Measurements from ENCODE around the gene C1QL2.

Gene C1QL2

DNA sequence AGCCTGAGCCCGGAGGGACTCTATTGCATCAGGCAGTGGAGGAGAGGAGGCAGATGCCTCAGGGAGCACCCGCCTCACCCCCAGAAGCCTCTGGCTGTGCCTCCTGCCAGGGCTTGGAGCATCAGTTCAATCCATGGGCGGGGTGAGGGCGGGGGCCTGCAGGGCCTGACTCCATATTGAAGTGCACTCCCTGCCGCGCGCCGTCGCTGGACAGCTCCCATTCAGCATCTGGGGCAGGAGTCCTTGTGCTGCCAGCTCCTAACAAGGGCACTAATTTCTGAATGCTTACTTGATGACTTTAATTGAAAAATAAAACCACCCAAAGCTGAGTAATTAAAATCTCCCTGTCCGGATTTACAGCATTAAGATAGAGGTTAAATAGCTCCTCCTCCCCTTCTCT lies 23.8 kb downstream of the C1QL2 start:
- no peaks in the 10 kb centered on the region for H3K4me1 ChIP-seq (ENCODE audit: control insufficient read depth, insufficient read depth, low read length)
- H3K9ac ChIP-seq (ENCODE audit: low read depth, low read length), result no peak overlapping the region
- H3K4me2 ChIP-seq (ENCODE audit: low read length), result no peak overlapping the region
- no peaks in the 10 kb centered on the region for H3K36me3 ChIP-seq (ENCODE audit: insufficient read depth, low read length)
- no peaks in the 10 kb centered on the region for H3K9me3 ChIP-seq (replicated peaks; ENCODE audit: low read length)
- no peak overlapping the region for H3K4me3 ChIP-seq (ENCODE audit: low read length)
- peaks cover 26% of the 10 kb centered on the region for H3K27me3 ChIP-seq (ENCODE audit: control insufficient read depth, insufficient read depth, low read length)

DNA sequence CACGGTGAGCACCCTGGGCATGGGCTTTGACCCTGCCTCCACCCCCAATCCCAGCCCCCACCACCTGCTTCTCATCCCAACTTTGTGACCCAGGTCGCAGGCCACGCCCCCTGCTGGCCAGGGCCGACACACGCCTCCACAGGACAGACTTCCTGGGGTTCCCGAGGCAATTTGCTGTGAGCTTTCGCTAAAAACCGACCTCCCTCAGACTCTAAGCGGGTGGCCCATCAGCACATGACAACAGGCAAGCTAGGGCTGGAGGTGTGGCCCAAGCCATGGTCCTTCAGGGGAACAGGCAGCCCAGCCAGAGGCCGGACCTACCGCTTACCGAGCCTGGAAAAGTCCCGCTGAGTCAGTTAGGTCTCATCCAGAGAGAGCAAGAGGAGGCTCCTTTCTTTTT lies 31.9 kb downstream of the C1QL2 start:
- peaks cover 48% of the 10 kb centered on the region for H3K27me3 ChIP-seq (ENCODE audit: control insufficient read depth, insufficient read depth, low read length)
- no peaks in the 10 kb centered on the region for H3K36me3 ChIP-seq (ENCODE audit: insufficient read depth, low read length)
- H3K9me3 ChIP-seq (replicated peaks; ENCODE audit: low read length), result no peaks in the 10 kb centered on the region
- H3K4me3 ChIP-seq (ENCODE audit: low read length), result no peak overlapping the region
- H3K4me2 ChIP-seq (ENCODE audit: low read length), result no peak overlapping the region
- H3K4me1 ChIP-seq (ENCODE audit: control insufficient read depth, insufficient read depth, low read length), result no peaks in the 10 kb centered on the region
- H3K9ac ChIP-seq (ENCODE audit: low read depth, low read length), result no peak overlapping the region

DNA sequence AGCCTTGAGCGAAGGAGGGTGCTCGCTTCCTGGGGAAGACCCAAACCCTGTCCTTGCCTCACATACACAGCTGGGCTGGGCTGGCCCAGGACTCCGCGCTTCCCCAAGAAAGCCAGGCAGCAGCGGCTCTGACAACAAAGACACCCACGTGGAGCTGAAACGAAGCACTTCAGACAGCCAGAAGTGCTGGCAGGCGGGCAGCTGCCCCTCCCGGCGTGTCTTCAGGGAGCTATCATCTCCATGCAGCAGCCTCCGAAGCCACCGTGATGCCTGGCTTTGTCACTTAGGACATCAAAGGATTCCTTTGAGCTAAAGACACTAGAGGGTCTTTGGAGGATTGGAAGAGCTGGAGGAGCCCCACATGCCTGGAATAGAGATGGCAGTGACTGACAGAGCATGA lies 35.2 kb downstream of the C1QL2 start:
- no peak overlapping the region for H3K4me3 ChIP-seq (ENCODE audit: low read length)
- H3K4me1 ChIP-seq (ENCODE audit: control insufficient read depth, insufficient read depth, low read length), result no peaks in the 10 kb centered on the region
- H3K4me2 ChIP-seq (ENCODE audit: low read length), result no peak overlapping the region

DNA sequence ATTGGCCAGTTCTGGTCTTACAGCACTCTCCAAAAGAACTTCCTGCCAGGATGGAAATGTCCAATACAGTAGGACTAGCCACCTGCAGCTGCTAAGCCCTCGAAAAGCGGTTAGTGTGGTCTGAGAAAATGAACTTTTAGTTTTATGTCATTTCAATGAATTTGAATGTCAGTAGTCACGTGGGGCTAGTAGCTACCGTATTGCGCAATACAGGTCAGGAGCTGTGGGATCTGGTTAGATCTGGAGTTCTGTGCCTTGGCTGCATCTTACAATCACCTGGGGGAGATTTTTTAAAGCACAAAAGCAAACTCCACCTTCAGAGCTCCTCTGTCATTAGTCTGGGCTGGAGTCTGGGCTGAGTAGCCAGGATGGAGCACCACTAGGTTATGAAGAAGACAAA lies 35.9 kb downstream of the C1QL2 start:
- no peaks in the 10 kb centered on the region for H3K36me3 ChIP-seq (ENCODE audit: insufficient read depth, low read length)
- H3K4me3 ChIP-seq (ENCODE audit: low read length), result no peak overlapping the region
- H3K4me2 ChIP-seq (ENCODE audit: low read length), result no peak overlapping the region
- peaks cover 43% of the 10 kb centered on the region for H3K27me3 ChIP-seq (ENCODE audit: control insufficient read depth, insufficient read depth, low read length)
- no peak overlapping the region for H3K9ac ChIP-seq (ENCODE audit: low read depth, low read length)
- no peaks in the 10 kb centered on the region for H3K4me1 ChIP-seq (ENCODE audit: control insufficient read depth, insufficient read depth, low read length)
- H3K9me3 ChIP-seq (replicated peaks; ENCODE audit: low read length), result no peaks in the 10 kb centered on the region

More for the DNA sequence above, 35.2 kb downstream of the C1QL2 start:
- H3K9ac ChIP-seq (ENCODE audit: low read depth, low read length), result no peak overlapping the region
- no peaks in the 10 kb centered on the region for H3K9me3 ChIP-seq (replicated peaks; ENCODE audit: low read length)
- peaks cover 49% of the 10 kb centered on the region for H3K27me3 ChIP-seq (ENCODE audit: control insufficient read depth, insufficient read depth, low read length)
- H3K36me3 ChIP-seq (ENCODE audit: insufficient read depth, low read length), result no peaks in the 10 kb centered on the region

DNA sequence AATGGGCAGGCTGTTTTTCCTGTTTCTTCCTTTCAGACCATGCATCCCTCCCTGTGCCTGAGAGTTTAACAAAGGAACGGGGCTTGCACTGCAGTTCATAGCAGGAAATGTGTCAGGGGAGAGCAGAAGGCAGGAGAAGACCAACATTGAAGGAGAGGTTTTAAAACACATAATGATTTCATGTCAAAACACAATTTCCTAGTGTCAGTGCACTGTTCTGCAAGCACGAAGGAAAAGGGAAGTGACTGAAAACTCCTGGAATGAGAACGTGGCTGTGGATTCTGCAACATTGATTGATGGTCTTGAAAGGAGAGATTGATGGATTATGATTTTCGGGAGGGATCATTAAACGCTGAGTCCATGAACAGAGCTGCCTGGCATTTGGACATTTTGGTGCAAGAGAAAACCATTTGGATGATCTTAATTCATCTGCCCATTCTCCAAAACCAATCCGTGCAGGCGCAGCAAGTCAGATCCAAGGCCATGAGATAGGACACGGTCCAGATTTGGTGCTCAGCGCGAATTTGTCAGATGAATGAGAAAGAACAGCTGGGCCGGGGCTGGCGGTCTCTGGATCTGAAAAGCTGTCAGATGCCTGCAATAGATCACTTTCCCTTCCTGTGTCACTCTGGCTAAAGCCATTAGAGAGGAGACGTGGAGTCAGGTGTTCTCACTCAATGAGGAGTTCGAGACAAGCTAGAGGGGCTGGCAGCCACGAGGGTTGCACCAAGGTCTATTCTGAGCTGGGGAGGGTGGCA lies 38.4 kb downstream of the C1QL2 start:
- no peak overlapping the region for H3K9ac ChIP-seq (ENCODE audit: low read depth, low read length)
- no peak overlapping the region for H3K4me3 ChIP-seq (ENCODE audit: low read length)
- peaks cover 45% of the 10 kb centered on the region for H3K27me3 ChIP-seq (ENCODE audit: control insufficient read depth, insufficient read depth, low read length)
- no peak overlapping the region for H3K4me2 ChIP-seq (ENCODE audit: low read length)
- H3K36me3 ChIP-seq (ENCODE audit: insufficient read depth, low read length), result no peaks in the 10 kb centered on the region
- no peaks in the 10 kb centered on the region for H3K4me1 ChIP-seq (ENCODE audit: control insufficient read depth, insufficient read depth, low read length)
- H3K9me3 ChIP-seq (replicated peaks; ENCODE audit: low read length), result no peaks in the 10 kb centered on the region

DNA sequence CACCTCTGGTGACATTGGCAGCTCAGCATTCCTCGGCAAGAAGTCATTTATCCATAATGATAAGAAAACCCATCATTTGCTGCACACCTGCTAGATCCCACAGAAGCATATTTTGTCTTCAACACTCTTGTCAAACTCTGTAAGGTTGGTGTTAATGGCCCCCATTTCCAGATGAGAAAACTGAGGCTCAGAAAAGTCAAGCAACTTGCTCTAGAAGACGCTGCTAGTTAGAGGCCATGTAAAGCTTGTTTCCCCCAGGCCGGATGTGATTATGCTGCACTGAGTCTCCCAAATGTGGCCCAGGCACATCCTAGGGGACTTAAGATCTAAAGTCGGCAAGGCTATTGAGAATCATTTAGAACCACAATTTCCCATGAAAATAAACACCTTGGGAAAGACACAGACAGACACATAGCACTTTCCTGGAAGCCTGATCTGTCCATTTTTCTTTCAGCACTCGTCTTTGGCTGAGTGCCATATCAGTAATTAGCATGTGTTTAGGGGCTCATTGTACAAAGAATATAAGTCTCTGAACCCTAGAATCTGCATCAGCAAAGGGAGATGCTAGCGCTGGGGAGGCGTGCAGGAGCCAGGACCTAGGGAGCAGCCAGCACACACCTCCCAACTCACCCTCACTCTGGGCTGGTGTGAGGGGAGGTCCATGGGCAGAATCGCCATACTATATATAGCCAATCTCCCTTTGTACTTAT lies 39.3 kb downstream of the C1QL2 start:
- Histone ChIP-seq H3K36me3 (ENCODE audit: insufficient read depth, low read length) (no peaks in the 10 kb centered on the region), H3K9ac (ENCODE audit: low read depth, low read length) (no peak overlapping the region), H3K9me3 (replicated peaks; ENCODE audit: low read length) (no peaks in the 10 kb centered on the region), H3K27me3 (ENCODE audit: control insufficient read depth, insufficient read depth, low read length) (peaks cover 46% of the 10 kb centered on the region), H3K4me1 (ENCODE audit: control insufficient read depth, insufficient read depth, low read length) (no peaks in the 10 kb centered on the region), H3K4me3 (ENCODE audit: low read length) (no peak overlapping the region), H3K4me2 (ENCODE audit: low read length) (no peak overlapping the region)

DNA sequence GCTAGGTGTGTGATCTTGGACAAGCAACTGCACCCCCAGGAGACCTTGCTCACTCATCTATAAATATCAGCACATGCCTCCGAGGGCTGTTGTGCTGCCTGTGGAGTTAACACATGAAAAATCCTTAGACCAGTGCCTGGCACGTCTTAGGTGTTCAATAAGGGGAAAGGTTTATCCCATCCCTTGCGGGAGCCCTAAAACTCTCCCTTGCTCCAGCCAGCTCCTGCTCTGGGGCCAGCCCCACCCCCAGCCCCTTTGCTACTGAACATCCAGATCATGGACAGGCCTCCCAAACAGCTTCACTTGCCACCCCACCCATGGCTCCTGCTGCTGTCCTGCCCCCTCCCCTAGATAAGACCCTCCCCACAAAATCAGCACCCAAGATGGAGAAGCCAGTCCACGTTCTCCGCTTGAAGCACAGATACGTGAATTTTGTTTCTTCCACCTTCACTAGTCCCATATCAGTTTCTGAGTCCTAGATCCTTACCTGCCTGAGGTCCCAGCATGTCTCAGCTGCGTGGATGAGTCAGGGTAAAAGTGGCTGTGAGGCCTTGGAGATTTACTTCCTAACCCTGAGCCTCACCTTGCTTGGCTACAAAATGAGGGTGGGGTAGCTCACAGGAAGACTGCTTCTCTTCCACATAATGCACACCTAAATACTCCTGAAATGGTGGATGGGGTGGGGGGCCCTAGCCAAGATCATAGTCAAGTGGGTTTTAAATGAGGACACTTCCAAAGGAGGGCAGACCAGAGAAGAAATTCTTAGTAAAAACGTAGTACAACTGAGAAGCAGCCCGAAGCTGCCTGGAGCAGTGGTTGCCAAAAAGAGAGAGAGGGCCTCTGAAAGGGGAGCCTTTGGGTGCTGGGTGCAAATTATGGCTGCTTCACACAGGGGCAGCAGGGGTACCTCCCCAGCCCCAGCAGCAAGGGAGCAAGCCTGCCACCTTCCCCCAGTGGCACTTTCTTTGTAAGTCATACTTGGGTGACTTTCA lies 40.4 kb downstream of the C1QL2 start:
- Histone ChIP-seq H3K4me1 (ENCODE audit: control insufficient read depth, insufficient read depth, low read length) (no peaks in the 10 kb centered on the region), H3K9ac (ENCODE audit: low read depth, low read length) (no peak overlapping the region), H3K4me2 (ENCODE audit: low read length) (no peak overlapping the region), H3K36me3 (ENCODE audit: insufficient read depth, low read length) (no peaks in the 10 kb centered on the region), H3K4me3 (ENCODE audit: low read length) (no peak overlapping the region), H3K9me3 (replicated peaks; ENCODE audit: low read length) (no peaks in the 10 kb centered on the region), H3K27me3 (ENCODE audit: control insufficient read depth, insufficient read depth, low read length) (peaks cover 40% of the 10 kb centered on the region)

DNA sequence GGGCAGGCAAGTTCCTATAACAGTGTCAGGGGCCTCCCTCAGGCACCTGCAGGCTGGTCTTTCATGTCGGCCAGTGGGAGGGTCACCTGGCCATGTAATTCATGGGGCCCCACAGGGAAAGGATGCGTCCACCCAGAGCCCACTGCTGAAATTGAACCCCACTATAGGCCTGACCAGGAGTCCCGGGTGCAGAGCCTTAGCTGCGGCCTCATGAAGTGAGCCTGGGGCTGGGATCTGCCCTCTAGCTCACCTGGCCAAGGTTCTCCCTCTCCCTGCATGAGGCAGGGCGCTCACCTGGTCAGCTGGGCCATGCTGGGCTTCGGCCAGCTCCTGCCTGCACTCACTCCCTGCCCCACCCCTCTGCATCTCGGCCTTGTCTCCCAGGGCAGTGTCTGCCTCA lies 41.1 kb downstream of the C1QL2 start:
- Histone ChIP-seq H3K4me2 (ENCODE audit: low read length) (no peak overlapping the region), H3K27me3 (ENCODE audit: control insufficient read depth, insufficient read depth, low read length) (peaks cover 39% of the 10 kb centered on the region), H3K4me1 (ENCODE audit: control insufficient read depth, insufficient read depth, low read length) (no peaks in the 10 kb centered on the region), H3K4me3 (ENCODE audit: low read length) (no peak overlapping the region), H3K9me3 (replicated peaks; ENCODE audit: low read length) (no peaks in the 10 kb centered on the region), H3K9ac (ENCODE audit: low read depth, low read length) (no peak overlapping the region), H3K36me3 (ENCODE audit: insufficient read depth, low read length) (no peaks in the 10 kb centered on the region)

DNA sequence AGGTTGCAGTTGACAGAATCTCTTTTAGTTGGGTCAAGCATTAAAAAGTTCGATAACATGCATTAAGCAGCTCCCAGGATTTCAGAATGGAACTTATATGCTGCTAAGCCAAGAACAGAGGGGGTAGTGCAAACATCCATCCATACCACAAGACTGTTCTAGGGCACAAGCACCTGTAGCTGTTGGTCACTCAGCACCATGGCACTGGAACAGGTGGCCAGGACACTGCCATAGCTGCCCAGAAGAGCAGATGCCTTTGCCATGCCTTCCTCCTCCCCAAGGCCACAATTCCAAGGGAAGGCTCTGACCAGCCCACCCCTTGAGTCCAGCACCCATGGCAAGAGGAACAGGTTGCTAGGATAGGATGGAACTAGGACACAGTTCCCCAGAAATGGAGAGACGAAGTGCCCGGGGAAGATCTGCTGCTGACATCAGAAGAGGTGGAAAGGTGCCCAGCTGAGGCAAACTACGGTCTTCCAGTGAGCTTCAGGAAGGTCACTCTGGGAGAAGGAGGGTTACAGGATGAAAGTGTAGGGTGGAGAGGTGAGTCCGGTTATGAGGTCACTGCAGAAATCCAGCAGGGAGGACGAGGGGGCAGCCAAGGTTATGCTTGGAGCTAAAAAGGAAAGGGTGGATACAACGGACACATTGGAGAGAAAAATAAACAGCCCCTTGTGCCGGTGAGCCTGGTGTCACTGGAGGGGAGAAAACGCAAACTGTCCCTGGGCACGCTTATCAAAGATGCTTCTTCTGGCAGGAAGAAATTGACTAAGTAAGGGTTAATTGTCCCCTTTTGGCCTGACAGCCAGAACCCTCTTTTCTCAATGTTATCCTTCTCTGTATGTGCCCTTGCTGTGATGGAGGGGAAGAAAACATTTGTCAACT lies 41.9 kb downstream of the C1QL2 start:
- Histone ChIP-seq H3K4me2 (ENCODE audit: low read length) (no peak overlapping the region), H3K9me3 (replicated peaks; ENCODE audit: low read length) (no peaks in the 10 kb centered on the region), H3K9ac (ENCODE audit: low read depth, low read length) (no peak overlapping the region), H3K27me3 (ENCODE audit: control insufficient read depth, insufficient read depth, low read length) (peaks cover 39% of the 10 kb centered on the region), H3K4me1 (ENCODE audit: control insufficient read depth, insufficient read depth, low read length) (no peaks in the 10 kb centered on the region), H3K4me3 (ENCODE audit: low read length) (no peak overlapping the region), H3K36me3 (ENCODE audit: insufficient read depth, low read length) (no peaks in the 10 kb centered on the region)

DNA sequence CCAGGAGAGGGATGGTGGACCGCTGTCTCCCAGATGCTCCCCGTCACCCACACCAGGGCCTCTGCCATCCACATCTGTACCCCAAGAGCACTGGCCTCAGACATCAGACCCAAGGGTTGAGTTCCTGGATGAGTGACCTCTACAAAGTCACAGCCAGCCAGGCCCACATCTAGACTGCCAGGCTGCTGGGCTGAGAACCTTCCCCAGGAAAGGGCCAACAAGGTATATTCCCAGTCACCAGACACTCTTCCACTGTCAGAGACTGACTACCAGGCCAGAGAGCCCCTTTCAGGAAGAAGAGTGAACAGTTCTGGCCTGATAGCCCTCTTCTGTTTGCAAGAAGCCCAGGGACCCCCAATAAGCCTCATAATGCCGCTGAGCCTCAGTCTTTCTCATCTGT lies 44.3 kb downstream of the C1QL2 start:
- no peaks in the 10 kb centered on the region for H3K36me3 ChIP-seq (ENCODE audit: insufficient read depth, low read length)
- H3K9me3 ChIP-seq (replicated peaks; ENCODE audit: low read length), result no peaks in the 10 kb centered on the region
- peaks cover 27% of the 10 kb centered on the region for H3K27me3 ChIP-seq (ENCODE audit: control insufficient read depth, insufficient read depth, low read length)
- H3K4me2 ChIP-seq (ENCODE audit: low read length), result no peak overlapping the region
- H3K9ac ChIP-seq (ENCODE audit: low read depth, low read length), result no peak overlapping the region
- no peak overlapping the region for H3K4me3 ChIP-seq (ENCODE audit: low read length)
- no peaks in the 10 kb centered on the region for H3K4me1 ChIP-seq (ENCODE audit: control insufficient read depth, insufficient read depth, low read length)

DNA sequence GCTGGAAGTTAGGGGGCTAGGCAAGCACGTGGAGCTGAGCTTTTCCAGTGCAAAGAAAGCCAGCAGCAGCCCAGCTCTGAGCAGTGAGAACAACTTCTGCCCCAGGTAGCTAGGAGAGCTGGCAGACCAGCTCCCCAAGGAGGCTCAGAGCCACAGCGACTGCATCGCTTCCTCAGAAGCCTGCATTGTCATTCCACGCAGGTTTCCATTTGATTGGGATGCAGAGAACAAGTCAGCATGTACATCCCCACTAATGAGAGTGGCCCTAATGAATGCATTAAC lies 45.1 kb downstream of the C1QL2 start:
- Histone ChIP-seq H3K9ac (ENCODE audit: low read depth, low read length) (no peak overlapping the region), H3K9me3 (replicated peaks; ENCODE audit: low read length) (no peaks in the 10 kb centered on the region), H3K4me3 (ENCODE audit: low read length) (no peak overlapping the region), H3K4me1 (ENCODE audit: control insufficient read depth, insufficient read depth, low read length) (no peaks in the 10 kb centered on the region), H3K4me2 (ENCODE audit: low read length) (no peak overlapping the region), H3K36me3 (ENCODE audit: insufficient read depth, low read length) (no peaks in the 10 kb centered on the region), H3K27me3 (ENCODE audit: control insufficient read depth, insufficient read depth, low read length) (peaks cover 21% of the 10 kb centered on the region)
